Dedifferentiated amniotic fluid mesenchymal stem cell (primary cell): ENCODE measurements around the gene REPIN1.

Source experiments
- DNase-seq: peaks from one replicate; pipeline ENCODE4 v3.0.0-alpha.2; 2016; ENCODE audit errors: extremely low spot score

Gene REPIN1

GRCh38 chr7:150368096-150368883 lies at the start of gene REPIN1:
REPIN1 (plus strand) TSS chr7:150368822; CDS start chr7:150369712, 890 bp downstream.
- peak; percentile 60 for DNase-seq

- DNase-seq, result no peak
Measured at GRCh38 chr7:150321788-150322113, 46.9 kb upstream of the REPIN1 start.

DNA sequence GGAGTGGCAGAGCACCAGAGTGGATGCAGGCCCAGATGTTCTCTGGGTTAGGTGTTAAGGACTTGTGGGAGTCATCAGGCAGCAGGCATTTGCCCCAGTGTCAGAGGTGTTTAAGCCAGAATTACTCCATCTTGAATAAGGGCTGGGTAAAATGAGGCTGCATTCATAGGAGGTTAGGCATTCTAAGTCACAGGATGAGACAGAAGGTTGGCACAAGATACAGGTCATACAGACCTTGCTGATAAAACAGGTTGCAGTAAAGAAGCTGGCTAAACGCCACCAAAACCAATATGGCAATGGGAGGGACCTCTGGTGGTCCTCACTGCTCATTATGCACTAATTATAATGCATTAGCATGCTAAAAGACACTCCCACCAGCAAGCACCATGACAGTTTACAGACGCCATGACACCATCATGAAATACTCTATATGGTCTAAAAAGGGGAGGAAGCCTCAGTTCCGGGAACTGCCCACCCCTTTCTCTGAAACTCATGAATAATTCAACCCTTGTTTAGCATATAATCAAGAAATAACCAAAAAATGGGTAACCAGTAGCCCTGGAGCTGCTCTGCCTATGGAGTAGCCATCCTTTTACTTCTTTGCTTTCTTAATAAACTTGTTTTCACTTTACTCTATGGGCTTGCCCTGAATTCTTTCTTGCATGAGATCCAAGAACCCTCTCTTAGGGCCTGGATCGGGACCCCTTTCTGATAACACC lies 46.3 kb upstream of the REPIN1 start:
- DNase-seq, result no peak

GRCh38 chr7:150322833-150323681 lies 45.6 kb upstream of the REPIN1 start, which contains the start of the genes ACTR3C and LRRC61:
ACTR3C (minus strand) TSS chr7:150323545; CDS start chr7:150295296, 28,249 bp downstream.
LRRC61 (plus strand) TSS chr7:150323355; CDS start chr7:150336862, 13,507 bp downstream.
- no peak for DNase-seq

GRCh38 chr7:150323682-150324372 lies 44.8 kb upstream of the REPIN1 start:
- DNase-seq, result no peak

DNA sequence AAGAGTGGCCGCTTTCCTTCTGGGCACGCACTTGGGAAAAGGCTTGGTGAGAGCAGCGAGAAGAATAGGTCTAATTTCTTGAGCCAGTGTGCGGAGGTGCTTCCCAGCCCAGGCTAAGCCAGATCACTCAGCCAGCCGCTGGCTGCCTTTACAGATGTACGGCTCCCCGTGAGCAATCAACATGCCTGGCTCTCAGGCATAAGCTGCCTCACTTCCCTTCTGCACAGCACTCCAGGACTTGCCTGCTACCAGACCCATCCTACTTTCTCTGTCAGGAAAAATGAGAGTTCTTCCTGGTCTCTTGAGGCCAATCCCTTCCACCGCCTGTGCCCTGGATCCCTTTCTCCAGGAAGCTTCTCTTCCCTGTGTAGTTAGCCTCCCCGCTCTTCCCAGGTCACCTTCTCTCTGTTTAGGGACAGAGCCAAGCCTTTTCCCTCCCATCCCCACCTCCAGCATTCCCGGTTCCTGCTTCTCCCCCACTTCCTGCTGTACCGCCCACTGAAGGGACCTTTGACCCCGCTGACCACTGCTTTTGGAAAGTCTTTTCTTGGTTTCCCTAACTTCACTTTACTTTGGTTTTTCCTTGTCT lies 44.2 kb upstream of the REPIN1 start:
- DNase-seq, result no peak

- no peak for DNase-seq
Measured at GRCh38 chr7:150325110-150325611, 43.5 kb upstream of the REPIN1 start.

- DNase-seq, result no peak
Measured at GRCh38 chr7:150325901-150326300, 42.7 kb upstream of the REPIN1 start.

DNA sequence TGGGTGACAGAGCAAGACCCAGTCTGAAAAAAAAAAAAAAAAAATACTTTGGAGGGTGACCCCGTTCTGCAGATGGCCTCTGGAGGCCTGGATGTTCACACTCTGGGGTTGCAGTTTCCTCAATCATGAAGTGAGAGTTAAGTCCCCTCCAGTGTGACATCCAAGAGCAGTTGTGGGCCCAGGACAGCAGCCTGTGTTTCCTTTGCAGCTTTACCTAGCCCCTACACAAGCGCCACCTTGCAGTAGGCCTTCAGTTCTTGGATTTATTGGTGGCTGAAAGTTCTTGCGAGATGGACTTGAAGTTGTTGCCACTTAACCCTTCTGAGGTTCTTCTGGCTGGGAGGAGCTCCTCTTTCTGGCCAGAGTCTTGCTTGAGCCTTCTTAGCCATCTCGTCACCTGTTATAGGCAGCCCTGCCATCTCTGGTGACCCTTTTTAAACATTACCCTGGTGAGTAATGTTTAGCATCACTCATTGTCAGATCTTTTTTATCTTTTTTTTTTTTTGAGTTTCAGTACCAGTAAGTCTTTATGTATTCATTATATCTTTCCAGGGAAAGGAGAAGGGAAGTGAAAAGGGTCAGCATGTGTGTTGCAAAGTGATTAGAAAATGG lies 41.9 kb upstream of the REPIN1 start:
- DNase-seq, result no peak

DNA sequence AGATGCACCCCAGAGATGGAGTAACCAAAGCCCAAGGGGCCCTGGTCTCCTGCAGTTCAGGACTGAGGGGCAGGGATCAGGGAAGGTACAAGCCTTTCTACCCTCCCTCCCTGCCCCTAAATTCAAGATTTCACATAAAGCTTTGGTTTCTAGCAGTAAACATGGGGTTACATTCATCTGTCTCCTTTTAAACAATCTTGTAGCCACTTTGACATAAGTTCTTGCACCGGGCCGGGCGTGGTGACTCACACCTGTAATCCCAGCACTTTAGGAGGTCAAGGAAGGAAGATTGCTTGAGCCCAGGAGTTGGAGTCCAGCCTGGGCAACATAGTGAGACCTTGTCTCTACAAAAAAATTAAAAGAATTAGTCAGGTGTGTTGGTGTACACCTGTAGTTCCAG lies 41.3 kb upstream of the REPIN1 start:
- no peak for DNase-seq

- no peak for DNase-seq
Measured at GRCh38 chr7:150329331-150330120, 39.1 kb upstream of the REPIN1 start.

GRCh38 chr7:150330211-150330885 lies 38.3 kb upstream of the REPIN1 start:
- no peak for DNase-seq

DNA sequence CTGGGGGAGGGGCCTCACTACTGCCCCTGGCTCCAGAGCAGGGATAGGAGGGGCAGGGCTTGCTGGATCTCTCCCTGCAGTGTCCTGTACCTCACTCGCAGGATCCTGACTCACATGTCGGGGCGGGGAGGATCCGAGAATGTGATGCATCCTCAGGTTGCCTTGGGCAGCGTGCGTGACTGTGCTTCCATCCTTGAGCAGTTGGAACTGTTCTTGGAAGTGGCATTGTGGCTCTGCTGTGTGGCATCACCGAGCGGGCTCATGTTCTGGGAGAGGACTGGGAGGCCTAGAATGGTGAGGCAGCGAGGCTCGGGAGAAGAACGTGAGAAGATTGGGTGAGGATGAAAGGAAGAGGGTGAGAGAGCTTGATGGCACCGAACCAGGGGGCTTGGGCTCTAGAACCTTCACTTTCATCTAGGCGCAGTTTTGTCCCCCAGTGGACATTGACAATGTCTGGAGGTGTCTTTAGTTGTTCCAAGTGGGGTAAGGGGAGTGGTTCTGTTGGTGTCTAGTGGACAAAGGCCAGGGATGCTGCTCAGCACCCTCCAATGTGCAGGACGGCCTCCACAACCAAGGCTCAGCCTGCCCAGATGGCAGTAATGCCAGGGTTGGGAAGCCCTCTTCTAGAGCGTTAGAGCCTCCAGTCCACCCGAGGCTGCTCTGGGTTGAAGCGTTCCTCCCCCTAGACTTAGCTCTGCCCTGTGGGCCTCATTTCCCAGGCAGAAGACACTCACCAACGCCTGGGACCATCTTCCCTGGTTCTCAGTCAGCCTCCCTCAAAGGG lies 35.6 kb upstream of the REPIN1 start:
- DNase-seq, result no peak

DNA sequence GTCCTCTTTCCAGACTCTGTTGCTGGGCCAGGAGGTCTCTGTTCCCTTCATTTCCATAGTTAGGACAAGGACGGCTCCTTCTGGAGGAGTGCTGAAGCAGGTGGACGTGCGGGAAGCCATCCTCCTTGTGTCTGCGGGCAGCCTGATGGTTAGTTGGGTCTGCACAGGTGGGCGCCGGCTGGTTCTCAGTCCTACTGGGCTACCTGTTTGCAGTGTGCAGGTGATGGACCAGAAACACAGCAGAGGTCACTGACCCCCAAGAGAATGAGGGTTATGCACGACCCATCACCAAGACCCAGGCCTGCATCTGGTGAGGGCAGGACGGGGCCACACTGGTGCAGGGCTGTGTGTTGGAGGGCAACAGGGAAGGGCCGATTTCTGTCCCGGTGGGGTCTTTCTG lies 35.0 kb upstream of the REPIN1 start:
- DNase-seq, result no peak

DNA sequence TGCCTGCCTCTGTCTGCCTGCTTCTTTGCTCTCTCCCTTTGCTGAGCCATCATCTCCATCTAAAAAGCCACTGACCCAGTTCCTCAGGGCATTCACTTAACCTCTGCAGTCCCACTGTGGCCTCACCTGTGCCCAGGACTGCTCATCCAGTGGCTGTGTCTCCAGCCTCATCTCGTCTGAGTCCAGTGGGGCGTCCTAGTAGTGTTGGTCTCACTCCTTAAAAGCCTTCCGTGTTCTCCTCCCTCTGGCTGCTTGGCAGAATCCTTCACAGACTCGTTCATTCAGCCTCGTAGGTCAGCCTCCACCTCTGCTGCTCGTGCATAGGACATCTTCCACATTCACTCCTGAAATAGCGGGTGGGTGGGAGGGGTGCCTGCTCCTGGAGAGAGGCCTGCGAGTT lies 34.5 kb upstream of the REPIN1 start:
- DNase-seq, result no peak

GRCh38 chr7:150335108-150335773 lies 33.4 kb upstream of the REPIN1 start:
- peak; percentile 52 for DNase-seq

DNA sequence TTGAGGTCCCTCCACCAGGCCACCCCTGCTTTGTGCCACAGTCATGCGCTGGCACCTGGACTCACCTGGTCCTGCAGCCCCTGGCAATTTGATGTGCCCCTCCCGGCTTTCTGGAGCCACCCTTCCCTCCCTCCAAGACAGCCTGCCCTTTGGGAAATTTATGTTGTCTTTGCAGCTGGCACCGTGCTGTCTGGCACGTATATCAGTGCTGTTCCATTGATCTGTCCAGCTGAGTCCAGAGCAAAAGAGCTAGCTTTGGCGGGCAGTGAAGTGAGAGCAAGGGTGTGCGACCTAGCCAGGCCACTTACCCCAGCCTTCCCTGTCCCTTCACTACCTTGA lies 32.9 kb upstream of the REPIN1 start:
- no peak for DNase-seq

- DNase-seq, result no peak
Measured at GRCh38 chr7:150336746-150337145, 31.9 kb upstream of the REPIN1 start.
